ENCODE results near the gene NEGR1.
"Not testable (repeated sequence)": the region's sequence is repeated elsewhere in the genome, so short reads cannot be mapped to it uniquely, and the experiment has no call there.

The NEGR1 gene

DNA sequence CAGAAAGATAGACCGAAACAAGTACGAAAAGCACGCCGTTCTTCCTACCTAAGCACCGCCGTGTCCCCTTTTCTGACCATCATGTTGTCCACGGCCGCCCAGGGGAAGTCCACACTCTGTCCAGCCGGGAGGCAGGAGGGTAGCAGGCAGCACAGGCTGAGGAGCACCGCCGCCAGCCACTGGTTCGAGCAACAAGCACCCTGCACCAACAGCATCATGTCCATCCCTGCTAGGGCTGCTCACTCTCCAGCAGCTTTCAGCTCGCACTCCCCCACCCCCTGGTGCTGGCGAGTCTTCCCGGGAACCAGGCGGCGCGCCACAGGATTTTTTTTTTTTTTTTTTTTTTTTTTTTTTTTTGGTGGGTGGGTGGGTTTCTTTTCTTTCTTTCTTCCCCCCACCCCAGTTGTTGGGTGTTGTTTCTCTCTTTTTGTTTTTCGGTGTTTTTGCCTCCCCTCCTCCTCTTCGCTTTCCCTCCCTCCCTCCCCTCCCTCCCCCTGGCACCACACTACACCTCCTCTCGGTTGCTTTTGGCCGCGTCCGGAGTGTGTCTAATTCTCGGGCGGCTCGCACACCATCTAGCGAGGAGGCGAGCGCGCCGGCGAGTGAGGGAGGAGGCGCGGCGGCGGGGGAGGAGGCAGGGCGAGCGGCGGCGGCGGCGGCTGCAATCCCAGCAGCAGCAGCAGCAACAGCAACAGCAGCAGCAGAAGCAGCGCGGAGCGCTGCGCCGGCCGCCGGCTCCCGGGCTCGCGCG, at the start of gene NEGR1:
Gene NEGR1, minus strand, starts transcription at position 269 of the 751 bp plus-strand sequence.
- DNase-seq (ENCODE audit: low read depth in 2 of 2) = peak in 1 of 2 donors; percentile 39

DNA sequence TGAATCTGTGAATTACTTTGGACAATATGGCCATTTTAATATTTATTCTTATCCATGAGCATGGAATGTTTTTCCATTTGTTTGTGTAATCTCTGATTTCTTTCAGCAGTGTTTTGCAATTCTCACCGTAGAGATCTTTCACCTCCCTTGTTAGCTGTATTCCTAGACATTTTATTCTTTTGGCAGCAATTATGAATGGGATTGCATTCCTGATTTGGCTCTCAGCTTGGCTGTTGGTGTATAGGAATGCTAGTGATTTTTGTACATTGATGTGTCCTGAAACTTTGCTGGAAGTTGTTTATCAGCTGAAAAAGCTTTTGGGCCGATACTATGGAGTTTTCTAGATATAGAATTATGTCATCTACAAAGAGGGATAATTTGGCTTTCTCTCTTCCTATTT, 44.2 kb upstream of the NEGR1 start:
- DNase-seq (ENCODE audit: low read depth in 2 of 2) = no peak

DNA sequence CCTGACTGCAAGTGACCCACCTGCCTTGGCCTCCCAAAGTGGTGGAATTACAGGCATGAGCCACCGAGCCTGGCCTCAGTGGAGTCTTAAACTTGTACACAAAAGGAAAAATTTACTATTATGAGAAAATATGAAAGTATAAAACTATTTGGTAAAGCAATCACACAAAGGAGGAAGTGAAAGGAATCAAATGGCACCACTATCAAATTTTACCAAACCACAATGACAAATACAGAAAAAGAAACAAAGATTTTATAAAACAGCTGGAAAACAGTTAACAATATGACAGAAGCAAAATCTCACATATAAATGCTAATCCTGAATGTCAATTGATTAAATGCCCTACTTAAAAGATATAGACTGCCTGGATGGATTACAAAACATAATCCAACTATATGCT, 42.1 kb upstream of the NEGR1 start:
- DNase-seq (ENCODE audit: low read depth in 2 of 2) = no peak

DNA sequence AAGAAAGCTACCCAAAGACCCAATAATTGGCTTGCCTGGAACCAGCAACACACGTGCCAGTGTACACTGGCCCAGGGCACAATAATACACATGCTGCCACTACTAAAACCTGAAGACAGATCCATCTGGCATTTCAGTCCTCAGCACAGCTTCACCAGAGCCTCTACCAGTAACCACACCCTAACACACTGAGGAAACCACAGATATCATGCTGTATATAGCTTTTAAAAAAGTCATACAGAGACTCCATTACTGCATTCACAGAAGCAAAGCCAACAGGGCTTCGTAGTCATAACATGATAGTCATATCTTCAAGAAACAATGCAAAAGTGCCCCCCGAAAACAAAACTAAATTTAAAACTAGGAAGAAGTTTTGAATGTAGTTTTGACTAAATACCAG, 40.6 kb upstream of the NEGR1 start:
- DNase-seq (ENCODE audit: low read depth in 2 of 2) = no peak

DNA sequence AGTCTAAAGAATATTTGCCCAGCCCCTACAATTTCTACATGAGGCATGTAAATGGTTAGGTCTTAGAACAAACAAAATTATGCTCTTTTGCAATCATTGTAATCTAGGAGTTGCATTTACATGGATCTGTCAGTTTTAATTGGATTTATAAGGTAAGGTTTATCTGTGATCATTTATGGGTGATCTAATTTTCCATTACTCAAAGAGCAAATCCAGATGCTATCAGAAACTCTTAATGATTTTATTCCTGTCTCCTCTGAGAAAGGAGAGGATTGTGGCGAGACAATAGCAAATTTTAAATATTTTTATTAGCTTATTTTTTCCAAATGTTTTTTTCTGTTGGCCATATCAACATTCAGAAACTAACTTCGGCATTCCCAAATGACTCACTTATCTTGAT, 14.2 kb upstream of the NEGR1 start:
- no peak for DNase-seq (ENCODE audit: low read depth in 2 of 2)

DNA sequence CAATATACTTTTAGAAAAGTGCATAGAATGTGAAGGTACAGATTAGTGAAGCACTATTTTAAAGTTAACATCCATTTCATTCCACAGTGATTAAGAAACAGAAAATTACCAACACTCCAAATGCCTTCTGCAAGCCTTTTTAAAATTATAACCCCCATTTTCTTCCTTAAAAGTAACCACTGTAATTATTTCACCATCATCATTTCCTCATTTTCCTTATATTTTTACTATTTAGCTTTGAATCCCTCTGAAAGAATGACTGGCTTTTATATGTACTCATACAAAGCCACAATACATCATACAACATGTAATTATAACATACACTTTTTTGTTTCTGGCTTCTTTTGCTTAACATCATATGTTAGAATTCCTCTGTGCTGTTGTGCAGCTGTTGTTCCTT, 6.5 kb upstream of the NEGR1 start:
- DNase-seq (ENCODE audit: low read depth in 2 of 2) = no peak

DNA sequence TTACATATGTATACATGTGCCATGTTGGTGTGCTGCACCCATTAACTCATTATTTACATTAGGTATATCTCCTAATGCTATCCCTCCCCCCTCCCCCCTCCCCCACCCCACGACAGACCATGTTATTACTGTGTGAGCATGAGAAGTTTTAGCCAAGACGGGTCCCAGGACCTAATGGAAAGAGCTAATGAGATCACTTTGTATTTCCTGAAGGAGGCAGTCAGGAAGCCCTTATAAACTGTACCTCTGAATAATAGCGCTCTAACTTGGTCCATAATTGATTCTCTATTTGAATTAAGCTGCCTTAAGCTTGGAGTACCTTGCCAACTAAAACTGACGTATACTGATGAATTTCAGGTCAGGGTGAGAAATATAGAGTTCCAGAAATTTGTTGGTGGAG, 4.1 kb upstream of the NEGR1 start:
- no peak for DNase-seq (ENCODE audit: low read depth in 2 of 2)

DNA sequence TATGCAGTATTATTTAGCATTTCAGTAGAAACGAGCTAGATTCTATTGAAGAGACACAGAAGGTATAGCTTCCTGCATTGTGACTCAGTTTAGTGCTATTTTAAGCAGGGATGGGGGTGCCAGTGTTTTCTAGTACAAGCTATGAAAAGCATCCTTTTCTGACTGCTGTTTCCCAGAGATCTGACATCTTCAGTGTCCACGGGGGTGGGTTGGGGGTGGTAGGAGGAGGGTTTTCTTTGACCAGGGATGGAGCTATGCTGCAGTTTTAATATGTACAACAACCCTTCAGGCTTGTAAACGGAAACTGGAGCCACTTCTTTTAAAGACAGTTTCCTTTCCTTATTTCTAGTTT, 2.7 kb upstream of the NEGR1 start:
- no peak for DNase-seq (ENCODE audit: low read depth in 2 of 2)

DNA sequence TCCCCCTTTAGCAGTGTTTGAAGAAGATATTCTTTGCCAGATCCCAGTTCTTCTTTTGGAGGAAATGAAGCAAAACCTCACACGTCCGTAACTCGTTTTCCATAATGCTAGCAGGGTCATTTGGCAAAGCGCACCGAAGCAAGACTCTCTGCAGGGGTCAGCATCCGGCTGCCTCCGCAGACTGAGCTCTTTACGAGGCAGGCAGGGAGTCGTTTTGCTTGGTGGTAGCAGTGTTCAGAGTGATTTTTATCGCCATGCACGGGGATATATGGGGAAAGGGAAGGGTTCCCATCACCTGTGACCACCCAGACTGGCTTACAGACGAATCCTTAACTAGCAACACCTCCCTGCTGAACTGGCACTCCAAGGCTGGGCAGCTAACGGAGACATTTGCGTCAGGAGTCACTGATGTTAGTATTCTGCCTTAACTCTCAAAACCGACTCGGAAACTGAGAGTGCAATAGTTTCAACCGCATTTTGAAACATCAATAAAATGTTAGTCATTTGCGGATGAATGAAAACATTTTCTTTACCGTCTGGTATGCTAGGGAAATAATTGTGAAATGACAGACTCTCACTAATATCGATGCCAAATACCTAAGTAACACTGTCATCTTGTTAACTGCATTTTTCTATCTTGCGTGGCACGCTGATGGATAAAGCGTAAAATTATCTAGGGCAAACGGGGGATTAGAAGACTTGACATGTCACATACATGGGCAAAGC, 2.2 kb upstream of the NEGR1 start:
- no peak for DNase-seq (ENCODE audit: low read depth in 2 of 2)

DNA sequence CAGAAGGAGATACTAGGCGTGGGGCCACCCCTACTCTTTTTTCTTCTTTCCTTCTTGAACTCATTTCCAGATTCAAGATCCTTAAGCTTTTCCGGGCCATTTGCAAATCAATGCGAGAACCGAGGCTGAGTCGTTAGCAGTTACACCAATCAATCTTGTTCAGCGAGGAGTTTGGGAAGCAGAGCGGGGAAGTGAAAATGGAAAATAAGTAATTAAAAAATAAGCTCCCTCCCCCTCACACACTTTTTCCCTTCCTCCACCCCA, 1.7 kb upstream of the NEGR1 start:
- DNase-seq (ENCODE audit: low read depth in 2 of 2) = no peak

DNA sequence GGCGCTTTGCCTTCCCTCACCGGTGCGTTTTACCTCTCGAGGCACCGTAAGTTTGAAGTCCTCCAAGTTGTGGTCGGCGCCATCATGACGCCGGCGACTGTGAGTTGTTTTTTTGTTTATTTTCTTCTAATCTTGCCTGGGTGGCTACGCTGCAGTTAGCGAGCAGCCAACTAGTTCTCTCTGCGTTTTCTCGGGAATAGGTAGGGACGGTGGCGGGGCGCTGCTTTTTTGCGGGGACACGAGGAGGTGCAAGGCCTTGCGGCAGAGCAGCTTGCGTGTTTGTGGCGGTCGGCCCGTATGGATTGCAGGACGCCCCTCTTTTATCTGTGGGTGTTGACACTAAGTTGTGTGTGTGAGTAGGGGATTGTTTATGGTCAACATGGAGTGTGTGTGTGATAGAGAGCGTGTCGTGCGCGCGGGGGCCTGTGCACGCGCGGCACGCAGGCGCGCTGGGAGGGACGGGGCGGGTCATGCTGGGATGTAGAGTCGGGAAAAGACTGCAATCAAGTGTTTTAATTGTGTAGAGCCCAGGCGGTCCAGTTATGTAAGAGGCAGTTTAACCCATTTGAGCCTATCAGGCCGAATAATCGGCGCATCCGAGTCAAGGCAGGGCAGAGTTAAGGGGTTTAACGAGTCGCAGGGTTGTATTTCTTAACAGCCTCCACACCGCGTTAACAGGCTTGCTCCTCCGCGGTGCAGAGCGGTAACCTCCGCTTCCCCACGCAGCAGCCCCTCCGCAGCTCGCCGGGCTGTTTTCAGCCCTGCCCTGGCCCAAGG, 1.2 kb upstream of the NEGR1 start:
- DNase-seq (ENCODE audit: low read depth in 2 of 2) = no peak

DNA sequence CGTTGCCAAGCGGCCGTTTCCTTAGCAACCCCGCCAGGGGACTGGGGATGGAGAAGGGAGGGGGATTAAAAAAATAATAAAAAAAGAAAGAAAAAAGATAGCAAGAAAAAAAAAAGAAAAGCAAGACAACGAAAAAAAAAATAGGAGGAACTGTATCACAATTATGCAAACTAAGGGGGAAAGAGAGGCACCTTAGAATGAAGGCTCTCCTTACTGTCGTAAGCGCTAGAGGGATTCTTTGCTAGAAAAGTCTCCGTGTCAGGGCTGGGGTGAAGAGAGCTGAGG, 625 bp upstream of the NEGR1 start:
- no peak for DNase-seq (ENCODE audit: low read depth in 2 of 2)

DNA sequence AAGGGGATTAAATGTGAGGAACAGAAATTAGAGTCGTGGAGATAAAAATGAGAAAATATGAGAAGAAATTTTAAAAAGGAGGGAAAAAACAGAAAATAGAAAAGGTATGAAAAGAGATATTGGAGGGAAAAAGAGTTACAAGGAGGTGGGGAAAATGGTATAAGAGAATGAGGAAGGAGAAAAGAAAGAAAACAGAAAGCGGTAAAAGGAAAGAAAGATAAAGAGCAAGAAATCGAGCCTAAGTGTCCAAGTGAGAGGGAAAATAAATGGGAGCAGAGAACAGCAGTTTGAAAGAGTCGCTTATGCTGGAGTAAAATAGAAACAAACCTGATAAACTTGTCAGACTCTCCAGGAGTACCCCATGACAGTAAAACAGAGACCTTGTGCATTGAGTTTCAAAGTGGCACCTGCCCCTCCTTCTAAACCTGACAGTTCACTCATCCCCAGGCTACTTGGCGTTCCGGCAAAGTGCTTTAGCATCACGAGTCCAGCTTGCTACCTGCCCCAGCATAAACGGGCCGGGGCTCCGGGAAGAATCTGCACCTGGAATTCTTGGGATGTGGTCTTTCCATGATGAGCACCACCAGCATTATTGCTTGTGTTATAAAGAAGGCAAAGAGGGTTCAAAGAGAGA, 585 bp downstream of the NEGR1 start:
- no peak for DNase-seq (ENCODE audit: low read depth in 2 of 2)

DNA sequence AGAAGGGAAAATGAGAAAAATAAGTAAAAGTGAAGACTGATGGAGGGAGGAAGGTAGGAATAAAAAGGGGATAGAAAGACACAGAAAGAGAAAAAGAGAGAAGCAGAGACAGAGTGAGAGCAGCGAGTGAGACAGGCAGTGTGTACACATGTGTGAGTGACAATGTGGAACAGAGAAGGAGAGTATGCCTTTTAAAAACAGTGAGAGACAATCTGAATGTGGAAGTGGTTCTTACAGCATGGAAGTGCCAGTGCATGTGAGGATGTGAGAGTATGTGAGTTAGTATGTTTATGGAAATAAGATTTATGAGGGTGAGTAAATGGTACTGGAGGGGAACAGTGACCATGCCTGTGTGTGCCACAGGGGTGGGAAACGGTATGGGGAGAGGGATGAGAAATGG, 1.2 kb downstream of the NEGR1 start:
- DNase-seq (ENCODE audit: low read depth in 2 of 2) = no peak

DNA sequence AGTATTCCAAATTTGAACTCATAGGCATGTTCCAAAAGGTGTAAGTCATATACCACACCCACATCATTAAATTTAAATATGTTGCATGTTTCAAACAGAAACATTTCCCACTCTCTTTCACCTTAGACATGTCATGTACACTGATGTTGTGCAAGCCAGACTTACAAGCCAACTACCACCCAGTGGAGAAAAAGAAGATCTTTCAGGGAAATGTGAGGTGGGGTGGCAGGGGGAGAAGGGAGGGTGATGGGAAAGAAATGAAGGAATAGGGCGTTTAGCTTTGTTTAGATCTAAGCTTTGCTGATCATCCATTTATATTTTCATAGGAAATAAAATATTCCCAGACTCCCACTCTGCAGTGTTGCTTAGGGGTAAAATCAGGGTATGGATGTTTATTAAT, 1.6 kb downstream of the NEGR1 start:
- no peak for DNase-seq (ENCODE audit: low read depth in 2 of 2)

DNA sequence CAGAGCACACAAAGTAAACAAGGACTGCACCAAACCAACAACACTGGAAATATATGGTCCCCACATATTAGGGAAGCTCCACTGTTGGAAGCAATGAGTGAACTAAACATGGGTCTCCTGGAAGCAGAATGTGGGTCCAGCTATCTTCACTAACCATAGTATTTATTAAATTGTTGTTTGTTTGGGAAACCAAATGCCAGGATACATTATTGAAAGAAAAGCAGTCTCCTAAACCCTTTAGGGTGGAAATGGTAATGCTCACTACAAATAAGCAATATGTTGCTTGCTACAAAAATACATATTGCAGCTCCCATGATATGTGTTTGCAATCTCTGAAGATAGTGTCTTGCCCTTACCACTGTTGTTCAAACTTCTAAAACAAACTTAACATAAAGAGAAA, 2.2 kb downstream of the NEGR1 start:
- no peak for DNase-seq (ENCODE audit: low read depth in 2 of 2)

DNA sequence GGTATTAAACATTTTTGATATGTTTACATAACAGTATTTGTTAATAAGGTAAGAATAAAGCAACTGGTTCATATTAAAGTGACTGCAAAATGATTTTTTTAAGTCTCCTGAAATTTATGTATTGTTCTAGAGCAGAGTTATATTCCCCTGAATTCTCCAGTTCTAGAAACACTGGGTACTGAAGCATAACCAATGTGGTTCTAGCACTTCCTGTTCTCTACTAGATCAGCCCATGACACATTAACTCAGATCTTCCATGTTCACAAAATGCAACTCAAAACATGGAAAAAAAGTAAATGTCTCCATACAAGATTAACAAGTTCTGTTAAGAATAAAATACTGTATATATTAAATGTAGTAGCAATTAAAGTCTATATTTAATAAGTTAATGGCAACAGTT, 3.9 kb downstream of the NEGR1 start:
- DNase-seq (ENCODE audit: low read depth in 2 of 2) = no peak

DNA sequence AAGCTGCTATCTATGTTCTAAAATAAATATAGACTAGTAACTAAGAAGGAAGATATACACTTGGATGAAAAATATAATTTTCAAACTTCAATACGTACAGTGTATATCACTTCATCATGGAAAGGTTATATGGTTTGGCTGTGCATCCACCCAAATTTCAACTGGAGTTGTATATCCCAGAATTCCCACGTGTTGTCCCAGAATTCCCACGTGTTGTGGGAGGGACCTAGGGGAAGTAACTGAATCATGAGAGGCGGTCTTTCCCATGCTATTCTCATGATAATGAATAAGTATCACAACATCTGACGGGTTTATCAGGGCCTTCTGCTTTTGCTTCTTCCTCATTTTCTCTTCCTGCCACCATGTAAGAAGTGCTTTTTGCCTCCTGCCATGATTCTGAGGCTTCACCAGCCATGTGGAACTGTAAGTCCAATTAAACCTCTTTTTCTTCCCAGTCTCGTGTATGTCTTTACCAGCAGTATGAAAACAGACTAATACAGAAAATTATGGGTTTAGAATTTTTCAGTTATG, 10.7 kb downstream of the NEGR1 start:
- DNase-seq (ENCODE audit: low read depth in 2 of 2) = no peak

DNA sequence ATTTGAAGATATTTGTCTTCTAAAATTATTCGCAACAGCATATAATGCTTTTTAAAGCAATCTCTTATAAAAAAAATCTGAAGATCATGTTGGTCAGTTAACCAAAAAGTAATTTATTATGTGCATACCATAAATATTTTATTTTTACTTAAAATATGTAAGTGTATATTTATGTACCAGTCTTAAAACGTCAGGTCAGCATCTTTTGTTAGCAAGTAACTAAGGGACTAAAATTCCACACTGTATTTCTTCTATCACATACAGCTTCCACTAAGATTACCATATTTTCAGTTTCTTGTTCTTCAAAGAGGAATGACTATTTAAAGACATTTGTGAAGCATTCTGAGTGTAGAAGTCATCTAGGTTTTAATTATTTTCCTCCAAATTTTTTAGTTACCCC, 19.6 kb downstream of the NEGR1 start:
- no peak for DNase-seq (ENCODE audit: low read depth in 2 of 2)

DNA sequence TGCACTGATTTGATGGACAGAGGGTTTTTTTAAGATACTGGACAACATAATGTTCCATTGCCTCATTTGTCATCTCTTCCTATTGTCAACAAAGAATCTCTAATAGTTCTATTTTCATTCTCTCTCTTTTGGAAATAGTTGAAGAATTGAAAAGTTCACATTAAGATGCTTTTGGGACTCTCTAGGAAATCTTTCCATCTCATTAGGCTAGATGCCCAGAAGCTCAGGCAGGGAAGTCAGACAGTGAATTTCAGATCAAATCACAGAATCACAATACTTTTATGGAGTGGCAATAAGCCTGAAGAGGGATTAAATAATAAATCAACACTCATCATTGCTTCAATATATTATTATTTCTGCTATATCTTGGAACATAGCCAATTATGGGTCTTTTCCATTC, 29.2 kb downstream of the NEGR1 start:
- DNase-seq (ENCODE audit: low read depth in 2 of 2) = no peak

DNA sequence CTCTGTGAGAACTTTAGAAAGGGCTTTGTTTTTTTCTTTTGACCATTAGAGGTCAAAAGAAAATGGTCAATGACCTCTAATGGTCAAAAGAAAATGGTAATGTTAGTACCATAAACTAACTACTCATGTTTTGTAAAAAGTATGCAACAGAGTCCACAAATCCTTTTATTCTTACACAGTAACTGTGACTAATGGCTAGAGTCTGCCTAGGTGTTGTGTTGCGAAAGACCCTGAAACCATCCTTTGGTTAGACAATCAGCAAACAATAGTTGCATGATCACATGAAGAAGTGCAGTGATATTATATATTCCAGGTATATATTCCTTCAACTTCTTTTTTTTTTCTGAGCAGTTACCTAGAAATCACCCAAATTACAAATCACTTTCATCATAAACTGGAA, 40.9 kb downstream of the NEGR1 start:
- no peak for DNase-seq (ENCODE audit: low read depth in 2 of 2)

DNA sequence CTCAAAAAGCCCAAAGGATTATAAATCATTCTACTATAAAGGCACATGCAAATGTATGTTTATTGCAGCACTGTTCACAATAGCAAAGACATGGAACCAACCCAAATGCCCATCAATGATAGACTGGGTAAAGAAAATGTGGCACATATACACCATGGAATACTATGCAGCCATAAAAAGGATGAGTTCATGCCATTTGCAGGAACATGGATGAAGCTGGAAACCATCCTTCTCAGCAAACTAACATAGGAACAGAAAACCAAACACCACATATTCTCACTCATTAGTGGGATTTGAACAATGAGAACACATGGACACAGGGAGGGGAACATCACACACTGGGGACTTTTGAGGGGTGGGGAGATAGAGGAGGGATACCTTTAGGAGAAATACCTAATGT, 46.4 kb downstream of the NEGR1 start:
- DNase-seq (ENCODE audit: low read depth in 2 of 2) = not testable (repeated sequence)

DNA sequence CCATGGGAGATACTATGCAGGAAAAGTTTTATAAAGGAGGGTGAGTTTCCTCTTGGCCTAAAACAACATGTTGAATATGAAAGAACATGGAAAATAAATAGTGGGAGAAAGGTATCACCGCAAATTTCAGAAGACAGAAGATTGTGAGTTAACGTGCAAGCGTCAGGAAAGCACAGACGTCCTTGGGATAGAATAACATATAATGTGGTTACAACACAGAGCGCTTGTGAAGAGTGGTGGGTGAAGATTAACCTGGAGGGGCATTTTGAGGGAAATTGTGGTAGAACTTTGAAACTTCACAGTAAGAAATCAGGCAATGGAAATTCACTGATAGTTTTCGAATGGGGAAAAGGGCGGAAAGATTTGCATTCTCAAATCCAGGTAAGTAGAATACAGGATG, 47.3 kb downstream of the NEGR1 start:
- DNase-seq (ENCODE audit: low read depth in 2 of 2) = no peak
